Upper lobe of right lung (tissue), 1 donor: ENCODE results near the gene VANGL2. TPM values are rescaled to one million over a fixed set of nuclear protein-coding genes. Genes with fewer than 3 reads are reported as not detected.

ENCODE experiments used
- ATAC-seq: fragments of 200-7000 bp; cut with Tn5 transposase; one replicate; pipeline ENCODE4 v1.9.1; 2020; ENCODE audit warnings: mild to moderate bottlenecking, moderate library complexity
- DNase-seq: peaks from one replicate; pipeline ENCODE4 v3.0.0-alpha.2; 2020
- H3K27ac ChIP-seq: fragments of 200-600 bp; one replicate; pipeline ENCODE4 v1.8.0; 2022
- H3K27me3 ChIP-seq: fragments of 200-600 bp; one replicate; pipeline ENCODE4 v1.8.0; 2022; ENCODE audit warnings: mild to moderate bottlenecking
- H3K36me3 ChIP-seq: fragments of 200-600 bp; one replicate; pipeline ENCODE4 v1.8.0; 2022
- H3K4me1 ChIP-seq: fragments of 200-600 bp; one replicate; pipeline ENCODE4 v1.8.0; 2022
- H3K4me3 ChIP-seq: fragments of 200-600 bp; one replicate; pipeline ENCODE4 v1.8.0; 2022; ENCODE audit warnings: mild to moderate bottlenecking
- H3K9me3 ChIP-seq: fragments of 200-600 bp; one replicate; pipeline ENCODE4 v1.8.0; 2022
- intact Hi-C: fragments of 100-400 bp; cut with DNase I; formaldehyde crosslinking; loops from one replicate; pipeline ENCODE4 v1.11.0; 2022
- total RNA-seq: library from RNA; stranded (reverse); fragmentation: NEBNext Ultra II Directional; extraction: Animal tissue kit (Norgen Biotek cat#: 25700); gene quantifications from one replicate; pipeline ENCODE4 v1.2.1, GENCODE V29; 2021
- TF ChIP-seq, protein P1 (sequence below): fragments of 200-600 bp; IDR thresholded peaks from one replicate; pipeline ENCODE4 v1.8.0; 2022; ENCODE audit warnings: antibody characterized with exemption
- donor health status: DM: no; HTN: yes; CAD: no; lungs with severe emphysema.

Gene VANGL2
- total RNA-seq, 1 donor from 2014 or later: 6.3 TPM

DNA sequence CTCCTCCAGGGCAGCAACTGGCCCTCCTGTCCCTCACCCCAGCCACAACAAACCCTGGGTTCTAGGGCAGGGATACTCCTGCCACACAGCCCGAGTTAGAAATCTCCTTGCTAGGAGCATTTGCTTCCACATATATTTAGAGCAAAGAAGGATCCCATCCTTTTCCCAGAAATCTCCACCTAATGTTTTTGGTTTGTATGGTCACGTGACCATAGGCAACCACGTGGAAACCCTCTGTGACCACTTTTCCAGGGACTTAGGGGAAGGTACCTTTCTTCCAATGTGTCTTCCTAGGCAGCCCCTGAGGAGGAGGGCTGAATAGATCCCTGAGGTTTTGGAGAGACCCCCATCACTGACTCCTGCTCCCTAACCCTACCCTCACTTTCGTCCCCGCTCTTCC, 25.5 kb downstream of the VANGL2 start:
- intact Hi-C loops: loop anchor here (5.0 kb wide), 1 partner anchor 181 kb away; no protein-coding TSS in a partner anchor
- Histone ChIP-seq H3K27ac (no peak overlapping the region), H3K9me3 (no peaks in the 10 kb centered on the region), H3K36me3 (no peaks in the 10 kb centered on the region), H3K4me1 (peaks cover 18% of the 10 kb centered on the region), H3K4me3 (no peak overlapping the region), H3K27me3 (no peaks in the 10 kb centered on the region)
- TF ChIP-seq, protein P1, sequence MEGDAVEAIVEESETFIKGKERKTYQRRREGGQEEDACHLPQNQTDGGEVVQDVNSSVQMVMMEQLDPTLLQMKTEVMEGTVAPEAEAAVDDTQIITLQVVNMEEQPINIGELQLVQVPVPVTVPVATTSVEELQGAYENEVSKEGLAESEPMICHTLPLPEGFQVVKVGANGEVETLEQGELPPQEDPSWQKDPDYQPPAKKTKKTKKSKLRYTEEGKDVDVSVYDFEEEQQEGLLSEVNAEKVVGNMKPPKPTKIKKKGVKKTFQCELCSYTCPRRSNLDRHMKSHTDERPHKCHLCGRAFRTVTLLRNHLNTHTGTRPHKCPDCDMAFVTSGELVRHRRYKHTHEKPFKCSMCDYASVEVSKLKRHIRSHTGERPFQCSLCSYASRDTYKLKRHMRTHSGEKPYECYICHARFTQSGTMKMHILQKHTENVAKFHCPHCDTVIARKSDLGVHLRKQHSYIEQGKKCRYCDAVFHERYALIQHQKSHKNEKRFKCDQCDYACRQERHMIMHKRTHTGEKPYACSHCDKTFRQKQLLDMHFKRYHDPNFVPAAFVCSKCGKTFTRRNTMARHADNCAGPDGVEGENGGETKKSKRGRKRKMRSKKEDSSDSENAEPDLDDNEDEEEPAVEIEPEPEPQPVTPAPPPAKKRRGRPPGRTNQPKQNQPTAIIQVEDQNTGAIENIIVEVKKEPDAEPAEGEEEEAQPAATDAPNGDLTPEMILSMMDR: no peak
- DNase-seq (no peak), ATAC-seq (no peak)

DNA sequence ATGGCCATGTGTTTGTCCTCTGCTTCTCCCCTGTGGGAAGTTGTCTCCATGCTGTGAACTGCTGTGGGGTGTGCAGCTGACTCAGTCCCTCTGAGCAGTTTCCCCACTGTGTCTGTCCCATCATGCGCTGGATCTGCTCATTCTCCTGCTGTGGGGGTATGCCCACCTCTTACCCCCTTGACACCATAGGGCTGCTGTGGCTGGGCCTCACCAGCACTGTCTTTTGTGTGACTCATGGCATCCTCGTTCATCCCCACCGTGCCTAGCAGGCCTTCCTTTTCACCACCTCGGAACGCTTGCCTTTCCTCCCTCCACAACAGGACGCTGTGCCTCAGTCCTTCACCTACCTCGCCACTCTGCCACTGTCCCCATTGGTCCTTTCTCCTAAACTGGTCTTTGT, 27.3 kb downstream of the VANGL2 start:
- Histone ChIP-seq H3K27ac (no peak overlapping the region), H3K36me3 (no peaks in the 10 kb centered on the region), H3K4me1 (peaks cover 18% of the 10 kb centered on the region), H3K9me3 (no peaks in the 10 kb centered on the region), H3K4me3 (no peak overlapping the region), H3K27me3 (no peaks in the 10 kb centered on the region)
- intact Hi-C loops: loop anchor here (5.0 kb wide), 1 partner anchor 180 kb away; no protein-coding TSS in a partner anchor
- no peak for ATAC-seq
- TF ChIP-seq, protein P1: no peak
- no peak for DNase-seq

DNA sequence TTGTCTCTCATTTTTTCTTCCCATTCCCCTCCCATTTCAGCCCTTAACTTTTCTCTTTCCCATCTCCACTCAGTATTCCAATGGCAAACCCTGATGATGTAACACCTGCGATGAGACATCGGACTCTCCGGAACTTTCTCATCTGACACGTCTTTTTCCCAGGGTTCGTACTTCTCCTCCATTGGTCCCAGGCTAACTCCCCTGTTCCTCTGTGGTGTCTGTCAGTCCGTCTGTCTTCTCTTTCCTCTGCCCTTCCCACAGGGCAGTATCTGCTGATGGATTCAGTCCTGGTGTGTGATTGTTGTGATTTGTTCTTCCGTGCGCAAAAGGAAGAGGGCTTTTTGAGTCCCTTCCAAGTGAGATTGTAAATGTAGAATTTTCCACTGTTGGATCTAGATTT, 27.7 kb downstream of the VANGL2 start:
- ATAC-seq (no peak), DNase-seq (no peak)
- intact Hi-C loops: loop anchor here (5.0 kb wide), 1 partner anchor 179 kb away; no protein-coding TSS in a partner anchor
- Histone ChIP-seq H3K9me3 (no peaks in the 10 kb centered on the region), H3K27ac (no peak overlapping the region), H3K27me3 (no peaks in the 10 kb centered on the region), H3K36me3 (no peaks in the 10 kb centered on the region), H3K4me3 (no peak overlapping the region), H3K4me1 (peaks cover 18% of the 10 kb centered on the region)
- TF ChIP-seq, protein P1: no peak

DNA sequence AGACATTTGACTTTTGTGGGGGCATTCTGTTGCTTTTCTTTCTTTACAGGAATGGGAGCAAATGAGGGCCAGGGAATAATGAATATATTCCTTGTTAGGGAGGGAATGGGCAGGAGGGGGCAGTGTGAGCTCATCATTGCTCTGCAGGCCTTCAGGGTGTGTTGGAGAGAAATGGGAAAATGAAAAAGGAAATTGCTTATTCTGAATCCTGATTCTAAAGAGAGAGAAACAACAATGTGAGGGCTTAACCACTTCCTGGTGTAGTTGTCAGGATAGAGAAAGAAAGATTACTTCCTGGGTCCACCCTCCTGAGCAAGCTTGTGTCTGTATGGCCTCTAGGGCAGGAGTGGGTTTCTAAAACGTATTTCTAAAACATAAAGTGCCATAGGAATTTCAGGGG, 28.3 kb downstream of the VANGL2 start:
- no peak overlapping the region for H3K27ac ChIP-seq
- TF ChIP-seq, protein P1: peak; percentile 58
- H3K36me3 ChIP-seq: no peaks in the 10 kb centered on the region
- intact Hi-C loops: loop anchor here (5.0 kb wide), 1 partner anchor 179 kb away; no protein-coding TSS in a partner anchor
- ATAC-seq: peak; percentile 83
- no peaks in the 10 kb centered on the region for H3K27me3 ChIP-seq
- DNase-seq: no peak
- H3K4me1 ChIP-seq: peaks cover 18% of the 10 kb centered on the region
- H3K4me3 ChIP-seq: no peak overlapping the region
- no peaks in the 10 kb centered on the region for H3K9me3 ChIP-seq

DNA sequence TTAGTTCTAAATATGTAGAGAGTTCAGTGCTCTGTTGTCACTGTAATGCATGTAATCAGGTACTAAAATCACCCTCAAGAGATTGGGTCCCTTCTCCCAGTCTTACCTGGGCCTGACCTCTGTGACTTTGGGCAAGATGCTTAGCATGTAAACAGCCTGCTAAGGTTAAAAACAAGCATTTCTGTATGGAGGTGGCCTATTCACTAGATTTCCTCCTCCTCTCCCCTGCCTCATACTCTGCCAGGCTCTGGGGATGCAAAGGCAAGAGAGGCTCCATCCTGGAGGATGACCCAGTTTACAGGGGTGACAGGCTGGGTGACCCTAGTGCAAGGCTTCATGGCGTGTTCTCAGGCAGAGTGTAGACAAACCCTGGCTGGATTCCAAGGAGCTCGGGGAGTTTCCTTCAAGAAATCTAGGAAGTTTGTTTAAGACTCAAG, 28.8 kb downstream of the VANGL2 start:
- Histone ChIP-seq H3K27ac (no peak overlapping the region), H3K9me3 (no peaks in the 10 kb centered on the region), H3K4me3 (no peak overlapping the region), H3K36me3 (no peaks in the 10 kb centered on the region), H3K27me3 (no peaks in the 10 kb centered on the region), H3K4me1 (peaks cover 18% of the 10 kb centered on the region)
- DNase-seq (no peak), ATAC-seq (peak; percentile 28)
- intact Hi-C loops: loop anchor here (5.0 kb wide), 1 partner anchor 178 kb away; no protein-coding TSS in a partner anchor
- TF ChIP-seq, protein P1: no peak
